Measurements from ENCODE around the gene DGKG. TPM values are rescaled to one million over a fixed set of nuclear protein-coding genes. Genes with fewer than 3 reads are reported as not detected.

The DGKG gene
- total and polyA plus RNA-seq, 2 of the 8 experiments (the other 6 are each of a cell fraction or from before 2014, with no cell fraction given): 0.30 to 0.48 TPM

GRCh38 chr3:186218421-186218820 lies 143.6 kb downstream of the DGKG start (continued):
- TF ChIP-seq CBX5 (IDR thresholded peaks at IDR 0.05; ENCODE audit: low read depth, low read length) (no peak), JUND (IDR thresholded peaks at IDR 0.05; ENCODE audit: low read length) (no peak), POU5F1 (IDR thresholded peaks at IDR 0.05; ENCODE audit: low read depth, low read length) (no peak), RFX5 (IDR thresholded peaks at IDR 0.05; ENCODE audit: borderline replicate concordance, low read depth, low read length) (no peak)
